HUES48 (cell line): ENCODE data around the gene NKX1-2.
"Not testable (repeated sequence)": the region's sequence is repeated elsewhere in the genome, so short reads cannot be mapped to it uniquely, and the experiment has no call there.

Experiments used
- H3K27ac ChIP-seq: one replicate; pipeline ENCODE4 v1.7.0; 2013; ENCODE audit warnings: low read depth, low read length, inconsistent platforms
- H3K27me3 ChIP-seq: 2 replicates; pipeline ENCODE4 v1.6.1; 2013; ENCODE audit warnings: mild to moderate bottlenecking, low read length; ENCODE audit not compliant: control insufficient read depth, insufficient read depth
- H3K36me3 ChIP-seq: 2 replicates; pipeline ENCODE4 v1.6.1; 2013; ENCODE audit warnings: low read length; ENCODE audit not compliant: control insufficient read depth, insufficient read depth
- H3K4me1 ChIP-seq: 2 replicates; pipeline ENCODE4 v1.6.1; 2013; ENCODE audit warnings: mild to moderate bottlenecking, low read length; ENCODE audit not compliant: control insufficient read depth, insufficient read depth
- H3K4me3 ChIP-seq: 2 replicates; pipeline ENCODE4 v1.5.1; 2013; ENCODE audit warnings: mild to moderate bottlenecking, low read depth, low read length
- H3K9ac ChIP-seq: 2 replicates; pipeline ENCODE4 v1.6.1; 2013; ENCODE audit warnings: mild to moderate bottlenecking, low read depth, low read length, moderate library complexity
- H3K9me3 ChIP-seq: 2 replicates; pipeline ENCODE4 v1.6.1; 2013; ENCODE audit warnings: low read length; ENCODE audit not compliant: control insufficient read depth, insufficient read depth

Gene NKX1-2

GRCh38 chr10:124449170-124450011 is 444 bp downstream of the NKX1-2 start:
- Histone ChIP-seq H3K4me3 (peak overlapping the region; percentile 66), H3K36me3 (no peaks in the 10 kb centered on the region), H3K27ac (no peak overlapping the region), H3K9me3 (no peaks in the 10 kb centered on the region), H3K9ac (no peak overlapping the region), H3K27me3 (peaks cover 84% of the 10 kb centered on the region), H3K4me1 (peaks cover 49% of the 10 kb centered on the region)

- Histone ChIP-seq H3K27me3 (peaks cover 81% of the 10 kb centered on the region), H3K9ac (no peak overlapping the region)
Observed at GRCh38 chr10:124448696-124449169, 1.1 kb downstream of the NKX1-2 start.

GRCh38 chr10:124447751-124448466 is 1.9 kb downstream of the NKX1-2 start:
- no peaks in the 10 kb centered on the region for H3K36me3 ChIP-seq
- peaks cover 78% of the 10 kb centered on the region for H3K27me3 ChIP-seq
- H3K4me1 ChIP-seq: peaks cover 38% of the 10 kb centered on the region
- H3K9ac ChIP-seq: no peak overlapping the region
- H3K4me3 ChIP-seq: peak overlapping the region; percentile 66
- H3K27ac ChIP-seq: no peak overlapping the region
- no peaks in the 10 kb centered on the region for H3K9me3 ChIP-seq

More at GRCh38 chr10:124448696-124449169, 1.1 kb downstream of the NKX1-2 start:
- H3K4me3 ChIP-seq: peak overlapping the region; percentile 66
- H3K36me3 ChIP-seq: no peaks in the 10 kb centered on the region
- H3K9me3 ChIP-seq: no peaks in the 10 kb centered on the region
- peaks cover 42% of the 10 kb centered on the region for H3K4me1 ChIP-seq
- no peak overlapping the region for H3K27ac ChIP-seq

GRCh38 chr10:124446830-124447750 is 2.7 kb downstream of the NKX1-2 start:
- H3K9me3 ChIP-seq: no peaks in the 10 kb centered on the region
- H3K4me1 ChIP-seq: peaks cover 34% of the 10 kb centered on the region
- H3K27me3 ChIP-seq: peaks cover 71% of the 10 kb centered on the region
- peak overlapping the region; percentile 66 for H3K4me3 ChIP-seq
- no peaks in the 10 kb centered on the region for H3K36me3 ChIP-seq
- no peak overlapping the region for H3K27ac ChIP-seq
- H3K9ac ChIP-seq: no peak overlapping the region

GRCh38 chr10:124441694-124442093 is 8.1 kb downstream of the NKX1-2 start:
- H3K9ac ChIP-seq, H3K27ac ChIP-seq, H3K4me3 ChIP-seq, H3K36me3 ChIP-seq, H3K9me3 ChIP-seq, H3K4me1 ChIP-seq: not testable (repeated sequence)
- peaks cover 21% of the 10 kb centered on the region for H3K27me3 ChIP-seq

- no peaks in the 10 kb centered on the region for H3K9me3 ChIP-seq
- H3K27ac ChIP-seq: no peak overlapping the region
- no peaks in the 10 kb centered on the region for H3K27me3 ChIP-seq
- no peaks in the 10 kb centered on the region for H3K36me3 ChIP-seq
- H3K9ac ChIP-seq: no peak overlapping the region
- H3K4me1 ChIP-seq: no peaks in the 10 kb centered on the region
- no peak overlapping the region for H3K4me3 ChIP-seq
Observed at GRCh38 chr10:124436191-124436638, 13.6 kb downstream of the NKX1-2 start.

- H3K9ac ChIP-seq, H3K27me3 ChIP-seq, H3K36me3 ChIP-seq, H3K4me1 ChIP-seq, H3K9me3 ChIP-seq, H3K27ac ChIP-seq, H3K4me3 ChIP-seq: not testable (repeated sequence)
Observed at GRCh38 chr10:124435683-124436082, 14.2 kb downstream of the NKX1-2 start.

GRCh38 chr10:124433461-124433860 is 16.4 kb downstream of the NKX1-2 start:
- no peaks in the 10 kb centered on the region for H3K36me3 ChIP-seq
- H3K4me3 ChIP-seq: no peak overlapping the region
- H3K27ac ChIP-seq: no peak overlapping the region

GRCh38 chr10:124430077-124430476 is 19.8 kb downstream of the NKX1-2 start:
- Histone ChIP-seq H3K9me3 (no peaks in the 10 kb centered on the region), H3K4me3 (no peak overlapping the region), H3K36me3 (no peaks in the 10 kb centered on the region), H3K4me1 (peaks cover 6% of the 10 kb centered on the region), H3K9ac (no peak overlapping the region), H3K27me3 (no peaks in the 10 kb centered on the region), H3K27ac (no peak overlapping the region)

More at GRCh38 chr10:124433461-124433860, 16.4 kb downstream of the NKX1-2 start:
- Histone ChIP-seq H3K9ac (no peak overlapping the region), H3K4me1 (peaks cover 6% of the 10 kb centered on the region), H3K9me3 (no peaks in the 10 kb centered on the region), H3K27me3 (no peaks in the 10 kb centered on the region)

- Histone ChIP-seq H3K36me3 (no peaks in the 10 kb centered on the region), H3K4me1 (peaks cover 6% of the 10 kb centered on the region), H3K9me3 (no peaks in the 10 kb centered on the region), H3K27me3 (no peaks in the 10 kb centered on the region), H3K9ac (no peak overlapping the region), H3K4me3 (no peak overlapping the region), H3K27ac (no peak overlapping the region)
Observed at GRCh38 chr10:124429576-124429975, 20.3 kb downstream of the NKX1-2 start.
